Measurements from ENCODE around the gene RNF11.

The RNF11 gene

GRCh38 chr1:51235673-51236530 lies at the start of gene RNF11:
Gene RNF11, plus strand, starts transcription at chr1:51236273. Its CDS starts 484 bp downstream, at chr1:51236757.
- H3K27me3 Mint-ChIP-seq (ENCODE audit: low read depth): no peaks in the 10 kb centered on the region
- H3K4me1 Mint-ChIP-seq: peaks cover 30% of the 10 kb centered on the region
- no peaks in the 10 kb centered on the region for H3K9me3 Mint-ChIP-seq
- H3K4me3 Mint-ChIP-seq: peak within 1 kb of the TSS; percentile 92 to 94 (median 93)
- no peaks in the 10 kb centered on the region for H3K36me3 Mint-ChIP-seq (ENCODE audit: low read depth)
- H3K27ac Mint-ChIP-seq: peak within 1 kb of the TSS; percentile 91 to 98 (median 96)
- TF ChIP-seq CTCF (IDR thresholded peaks at IDR 0.05; ENCODE audit: unreplicated experiment in 3 of 3): no peak

GRCh38 chr1:51188230-51188629 lies 47.8 kb upstream of the RNF11 start:
- Mint-ChIP-seq H3K4me1 (peaks cover 11% of the 10 kb centered on the region), H3K36me3 (ENCODE audit: low read depth) (no peaks in the 10 kb centered on the region), H3K4me3 (no peak overlapping the region), H3K27ac (no peak overlapping the region), H3K9me3 (no peaks in the 10 kb centered on the region), H3K27me3 (ENCODE audit: low read depth) (peaks cover 6% of the 10 kb centered on the region)
- TF ChIP-seq CTCF (IDR thresholded peaks at IDR 0.05; ENCODE audit: unreplicated experiment in 3 of 3): no peak

- H3K4me3 Mint-ChIP-seq: no peak overlapping the region
- H3K27ac Mint-ChIP-seq: no peak overlapping the region
- H3K9me3 Mint-ChIP-seq: no peaks in the 10 kb centered on the region
- H3K4me1 Mint-ChIP-seq: peaks cover 11% of the 10 kb centered on the region
- H3K36me3 Mint-ChIP-seq (ENCODE audit: low read depth): no peaks in the 10 kb centered on the region
- peak; percentile 87 to 89 (median 88) for TF ChIP-seq CTCF (IDR thresholded peaks at IDR 0.05; ENCODE audit: unreplicated experiment in 3 of 3)
- H3K27me3 Mint-ChIP-seq (ENCODE audit: low read depth): peaks cover 4% of the 10 kb centered on the region
These were observed 46.5 kb upstream of the RNF11 start for GRCh38 chr1:51189421-51190073.

- H3K4me1 Mint-ChIP-seq: peaks cover 11% of the 10 kb centered on the region
- H3K9me3 Mint-ChIP-seq: no peaks in the 10 kb centered on the region
- no peak for TF ChIP-seq CTCF (IDR thresholded peaks at IDR 0.05; ENCODE audit: unreplicated experiment in 3 of 3)
- no peak overlapping the region for H3K27ac Mint-ChIP-seq
- peaks cover 4% of the 10 kb centered on the region for H3K27me3 Mint-ChIP-seq (ENCODE audit: low read depth)
- H3K4me3 Mint-ChIP-seq: no peak overlapping the region
- H3K36me3 Mint-ChIP-seq (ENCODE audit: low read depth): no peaks in the 10 kb centered on the region
These were observed 45.1 kb upstream of the RNF11 start for GRCh38 chr1:51190961-51191360.

- Mint-ChIP-seq H3K36me3 (ENCODE audit: low read depth) (no peaks in the 10 kb centered on the region), H3K27me3 (ENCODE audit: low read depth) (peaks cover 4% of the 10 kb centered on the region), H3K4me3 (no peak overlapping the region), H3K9me3 (no peaks in the 10 kb centered on the region), H3K27ac (no peak overlapping the region), H3K4me1 (peaks cover 11% of the 10 kb centered on the region)
- TF ChIP-seq CTCF (IDR thresholded peaks at IDR 0.05; ENCODE audit: unreplicated experiment in 3 of 3): peak; percentile 80 to 94 (median 80)
These were observed 43.7 kb upstream of the RNF11 start for GRCh38 chr1:51192213-51192843.
